Mesothelial cell of epicardium (in vitro differentiated cells): ENCODE measurements around the gene SASS6. TPM values are rescaled to one million over a fixed set of nuclear protein-coding genes. Genes with fewer than 3 reads are reported as not detected.

Experiments
- DNase-seq, 2 experiments: peaks; one replicate each; pipeline ENCODE4 v3.0.0; 2021; ENCODE audit warnings: low spot score in 2 of 2; ENCODE audit not compliant: unreplicated experiment in 2 of 2
- H3K27ac Mint-ChIP-seq: 2 replicates; pipeline ENCODE4 v1.8.0; 2021; ENCODE audit warnings: mixed read lengths
- H3K27me3 Mint-ChIP-seq: 2 replicates; pipeline ENCODE4 v1.8.0; 2021; ENCODE audit warnings: low read depth, mixed read lengths
- H3K36me3 Mint-ChIP-seq: 2 replicates; pipeline ENCODE4 v1.8.0; 2021; ENCODE audit warnings: mixed read lengths
- H3K4me1 Mint-ChIP-seq: 2 replicates; pipeline ENCODE4 v1.8.0; 2021; ENCODE audit warnings: mixed read lengths
- H3K4me3 Mint-ChIP-seq: 2 replicates; pipeline ENCODE4 v1.8.0; 2021; ENCODE audit warnings: mild to moderate bottlenecking, moderate library complexity, mixed read lengths
- H3K9me3 Mint-ChIP-seq: 2 replicates; pipeline ENCODE4 v1.8.0; 2021; ENCODE audit warnings: mixed read lengths
- total RNA-seq: library from RNA; stranded (reverse); gene quantifications from 3 replicates; pipeline ENCODE4 v1.2.1, GENCODE V29; 2021
- TF ChIP-seq, protein P1 (sequence below): fragments of 200-600 bp; sonication (generic); IDR thresholded peaks from one replicate; pipeline ENCODE4 v1.5.0; 2021; ENCODE audit warnings: antibody characterized with exemption; ENCODE audit not compliant: unreplicated experiment

SASS6 gene
- total RNA-seq, 1 donor from 2014 or later = 6.2 TPM

- H3K36me3 Mint-ChIP-seq = no peaks in the 10 kb centered on the region
- peaks cover 4% of the 10 kb centered on the region for H3K9me3 Mint-ChIP-seq
- no peaks in the 10 kb centered on the region for H3K27me3 Mint-ChIP-seq
- H3K4me3 Mint-ChIP-seq = no peak overlapping the region
- no peaks in the 10 kb centered on the region for H3K4me1 Mint-ChIP-seq
- DNase-seq = no peak
- H3K27ac Mint-ChIP-seq = no peak overlapping the region
- TF ChIP-seq, protein P1, sequence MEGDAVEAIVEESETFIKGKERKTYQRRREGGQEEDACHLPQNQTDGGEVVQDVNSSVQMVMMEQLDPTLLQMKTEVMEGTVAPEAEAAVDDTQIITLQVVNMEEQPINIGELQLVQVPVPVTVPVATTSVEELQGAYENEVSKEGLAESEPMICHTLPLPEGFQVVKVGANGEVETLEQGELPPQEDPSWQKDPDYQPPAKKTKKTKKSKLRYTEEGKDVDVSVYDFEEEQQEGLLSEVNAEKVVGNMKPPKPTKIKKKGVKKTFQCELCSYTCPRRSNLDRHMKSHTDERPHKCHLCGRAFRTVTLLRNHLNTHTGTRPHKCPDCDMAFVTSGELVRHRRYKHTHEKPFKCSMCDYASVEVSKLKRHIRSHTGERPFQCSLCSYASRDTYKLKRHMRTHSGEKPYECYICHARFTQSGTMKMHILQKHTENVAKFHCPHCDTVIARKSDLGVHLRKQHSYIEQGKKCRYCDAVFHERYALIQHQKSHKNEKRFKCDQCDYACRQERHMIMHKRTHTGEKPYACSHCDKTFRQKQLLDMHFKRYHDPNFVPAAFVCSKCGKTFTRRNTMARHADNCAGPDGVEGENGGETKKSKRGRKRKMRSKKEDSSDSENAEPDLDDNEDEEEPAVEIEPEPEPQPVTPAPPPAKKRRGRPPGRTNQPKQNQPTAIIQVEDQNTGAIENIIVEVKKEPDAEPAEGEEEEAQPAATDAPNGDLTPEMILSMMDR = no peak
Measured at GRCh38 chr1:100164216-100164615, 31.5 kb upstream of the SASS6 start.

DNA sequence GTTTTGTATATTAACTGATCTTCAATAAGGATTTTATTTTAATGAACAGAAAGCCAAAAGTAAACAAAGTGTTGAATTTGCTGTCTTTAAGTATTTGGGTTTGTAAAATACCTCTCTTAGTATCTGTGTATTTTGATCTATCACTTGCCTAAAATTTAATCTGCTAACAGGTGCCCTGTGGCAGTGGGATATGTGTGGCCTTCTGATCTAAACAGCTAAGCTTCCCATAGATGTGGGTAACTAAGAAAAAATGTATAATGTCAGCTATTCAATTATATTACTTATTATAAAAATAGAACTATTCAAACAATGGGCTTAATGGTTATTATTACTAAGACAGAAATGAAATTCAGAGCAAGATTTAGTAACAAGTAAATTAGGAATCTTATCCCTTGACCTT is 30.2 kb upstream of the SASS6 start:
- Mint-ChIP-seq H3K4me3 (no peak overlapping the region), H3K4me1 (no peaks in the 10 kb centered on the region), H3K27ac (no peak overlapping the region), H3K9me3 (peaks cover 4% of the 10 kb centered on the region), H3K27me3 (no peaks in the 10 kb centered on the region), H3K36me3 (no peaks in the 10 kb centered on the region)
- TF ChIP-seq, protein P1 = no peak
- DNase-seq = no peak

- Mint-ChIP-seq H3K36me3 (peaks cover 10% of the 10 kb centered on the region), H3K27ac (no peak overlapping the region), H3K4me1 (no peaks in the 10 kb centered on the region), H3K27me3 (no peaks in the 10 kb centered on the region), H3K4me3 (no peak overlapping the region), H3K9me3 (no peaks in the 10 kb centered on the region)
- TF ChIP-seq, protein P1 = no peak
- DNase-seq = no peak
Measured at GRCh38 chr1:100152271-100152670, 19.5 kb upstream of the SASS6 start.

GRCh38 chr1:100151679-100152078 is 18.9 kb upstream of the SASS6 start:
- no peaks in the 10 kb centered on the region for H3K27me3 Mint-ChIP-seq

GRCh38 chr1:100147875-100148274 is 15.1 kb upstream of the SASS6 start:
- H3K36me3 Mint-ChIP-seq = peaks cover 27% of the 10 kb centered on the region
- H3K4me1 Mint-ChIP-seq = no peaks in the 10 kb centered on the region
- DNase-seq = no peak
- TF ChIP-seq, protein P1 = no peak
- no peak overlapping the region for H3K27ac Mint-ChIP-seq
- no peaks in the 10 kb centered on the region for H3K27me3 Mint-ChIP-seq
- no peak overlapping the region for H3K4me3 Mint-ChIP-seq
- no peaks in the 10 kb centered on the region for H3K9me3 Mint-ChIP-seq

More at GRCh38 chr1:100151679-100152078, 18.9 kb upstream of the SASS6 start:
- no peak for DNase-seq
- Mint-ChIP-seq H3K36me3 (peaks cover 11% of the 10 kb centered on the region), H3K9me3 (no peaks in the 10 kb centered on the region), H3K4me3 (no peak overlapping the region), H3K27ac (no peak overlapping the region), H3K4me1 (no peaks in the 10 kb centered on the region)
- TF ChIP-seq, protein P1 = no peak

GRCh38 chr1:100146958-100147357 is 14.2 kb upstream of the SASS6 start:
- Mint-ChIP-seq H3K36me3 (peaks cover 33% of the 10 kb centered on the region), H3K27ac (no peak overlapping the region), H3K9me3 (no peaks in the 10 kb centered on the region), H3K27me3 (no peaks in the 10 kb centered on the region), H3K4me1 (no peaks in the 10 kb centered on the region), H3K4me3 (no peak overlapping the region)
- TF ChIP-seq, protein P1 = no peak
- DNase-seq = no peak
